Panc1 (cell line): ENCODE results near the gene ATXN7L2. TPM values are rescaled to one million over a fixed set of nuclear protein-coding genes. Genes with fewer than 3 reads are reported as not detected.

ENCODE experiments used
- ATAC-seq: fragments of 200-7000 bp; cut with Tn5 transposase; 2 replicates; pipeline ENCODE4 v1.9.1; 2020; ENCODE audit warnings: mild to moderate bottlenecking, moderate library complexity
- BruUV-seq: library from RNA; stranded (reverse); fragments of 400-500 nt; replicated peaks from 2 replicates; lab custom pipeline; 2021; lab: Mats Ljungman, UMichigan
- CTCF ChIA-PET: fragments of 300-600 bp; sonication (Branson Sonifier 250); formaldehyde crosslinking; loops from one replicate; lab custom pipeline; 2022; ENCODE audit warnings: antibody characterized with exemption; lab: Charles Lee
- POLR2A ChIA-PET: fragments of 300-600 bp; sonication (Branson Sonifier 250); formaldehyde crosslinking; loops from one replicate; lab custom pipeline; 2022; ENCODE audit warnings: antibody characterized with exemption; lab: Charles Lee
- DNase-seq: peaks from one replicate; pipeline ENCODE4 v3.0.0-alpha.2; 2010; ENCODE audit warnings: low read depth, low spot score
- H3K27ac ChIP-seq: 2 replicates; pipeline ENCODE4 v1.5.1; 2011; ENCODE audit warnings: mild to moderate bottlenecking, low read length, inconsistent platforms
- H3K27me3 ChIP-seq: fragments of 200-500 bp; sonication (Bioruptor generic); 2 replicates; pipeline ENCODE4 v1.6.0; 2014; ENCODE audit warnings: low read length, inconsistent platforms; ENCODE audit not compliant: control insufficient read depth, insufficient read depth
- H3K36me3 ChIP-seq: fragments of 200-500 bp; sonication (Bioruptor generic); 2 replicates; pipeline ENCODE4 v1.5.1; 2014; ENCODE audit warnings: inconsistent platforms, mild to moderate bottlenecking, low read length, moderate library complexity; ENCODE audit not compliant: control insufficient read depth, insufficient read depth
- H3K4me1 ChIP-seq: 2 replicates; pipeline ENCODE4 v1.5.1; 2011; ENCODE audit warnings: inconsistent platforms, mild to moderate bottlenecking, low read length, moderate library complexity; ENCODE audit not compliant: control insufficient read depth, insufficient read depth
- H3K4me3 ChIP-seq, 2 experiments: 2 replicates each; pipeline ENCODE4 v1.5.1; 2011 to 2012; ENCODE audit warnings: low read depth in 2 of 2, low read length in 2 of 2, mild to moderate bottlenecking in 2 of 2, inconsistent platforms in 1 of 2, moderate library complexity in 1 of 2
- H3K9me3 ChIP-seq: fragments of 200-500 bp; sonication (Bioruptor generic); 2 replicates; pipeline ENCODE4 v1.5.1; 2014; ENCODE audit warnings: low read depth, mild to moderate bottlenecking, inconsistent platforms, low read length, moderate library complexity; ENCODE audit not compliant: control insufficient read depth, insufficient read depth
- POLR2AphosphoS5 ChIP-seq: IDR thresholded peaks from 2 replicates; pipeline ENCODE4 v1.6.1; 2012; ENCODE audit warnings: mild to moderate bottlenecking, low read depth, low read length, moderate library complexity
- REST ChIP-seq, 2 experiments: IDR thresholded peaks; 2 replicates each; pipeline ENCODE4 v1.6.1; 2011 to 2012; ENCODE audit warnings: low read depth in 2 of 2, control low read depth in 1 of 2, low read length in 1 of 2, mild to moderate bottlenecking in 1 of 2, moderate library complexity in 1 of 2; ENCODE audit not compliant: insufficient read depth in 1 of 2
- SIN3A ChIP-seq: IDR thresholded peaks from 2 replicates; pipeline ENCODE4 v1.6.1; 2012; ENCODE audit warnings: low read depth, mild to moderate bottlenecking, low read length, moderate library complexity, borderline replicate concordance; ENCODE audit not compliant: insufficient read depth
- TCF7L2 ChIP-seq: IDR thresholded peaks from 2 replicates; pipeline ENCODE4 v1.6.1; 2011; ENCODE audit warnings: mild to moderate bottlenecking, low read depth, low read length, inconsistent platforms
- in situ Hi-C: cut with HindIII; loops from 2 replicates; pipeline ENCODE4 v1.10.0; 2016; ENCODE audit warnings: low sequenced_read_pairs, low pct_unique_long_range_greater_than_20kb
- intact Hi-C: fragments of 100-400 bp; cut with micrococcal nuclease; formaldehyde crosslinking; loops from one replicate; pipeline ENCODE4 v1.10.0; 2022; ENCODE audit not compliant: unreplicated experiment
- total RNA-seq: library from RNA; stranded (reverse); gene quantifications from one replicate; pipeline ENCODE4 v1.2.1, GENCODE V29; 2021; ENCODE audit not compliant: unreplicated experiment
- TF ChIP-seq, protein P1 (sequence below): fragments of 450-650 bp; IDR thresholded peaks from 2 replicates; pipeline ENCODE4 v1.5.1; 2017; ENCODE audit warnings: mild to moderate bottlenecking

ATXN7L2 gene
- total RNA-seq, 1 experiment from 2014 or later = 4.9 TPM

DNA sequence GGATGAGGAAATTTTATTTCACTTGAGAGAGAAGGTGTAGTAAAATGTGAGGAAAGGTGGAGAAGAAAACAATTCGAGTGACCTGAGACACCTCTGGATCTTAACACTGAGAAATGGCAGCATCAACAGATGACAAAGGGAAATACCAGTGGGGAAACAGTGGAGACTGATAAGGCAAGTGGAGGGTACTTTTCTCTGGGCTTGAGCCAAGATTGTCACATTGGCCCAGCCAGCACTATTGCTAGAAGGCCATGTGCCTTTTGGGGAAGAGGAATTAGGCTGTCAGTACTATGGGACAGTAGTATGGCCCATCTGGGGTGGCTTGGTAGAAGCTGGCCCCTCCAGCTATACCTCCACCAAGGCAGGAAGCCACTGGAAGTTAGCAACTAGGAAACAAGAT, 9.0 kb upstream of the ATXN7L2 start:
- CTCF ChIA-PET = no interaction called here
- in situ Hi-C loops = no loop called here
- no peak for TF ChIP-seq REST (IDR thresholded peaks at IDR 0.05; ENCODE audit: insufficient read depth in 1 of 2, low read depth in 2 of 2, low read length in 1 of 2)

DNA sequence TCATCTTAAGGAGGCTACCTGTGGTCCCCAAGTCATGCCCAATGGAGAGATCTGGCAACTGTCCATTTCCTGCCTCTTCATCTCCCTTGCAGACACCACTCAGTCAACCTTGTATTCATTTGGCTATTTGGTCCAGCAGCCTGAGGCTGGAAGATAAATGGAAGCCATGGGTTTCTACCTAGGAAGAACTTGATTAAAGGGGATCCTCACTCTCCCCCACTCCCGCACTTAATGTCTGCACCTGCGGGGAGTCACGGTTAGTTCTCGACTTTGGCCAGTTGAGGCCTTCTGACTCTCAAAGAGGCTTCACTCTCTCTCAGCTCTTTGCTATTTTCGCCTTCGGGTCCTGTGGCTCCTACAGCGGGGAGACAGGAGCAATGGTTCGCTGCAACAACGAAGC, 8.4 kb upstream of the ATXN7L2 start:
- in situ Hi-C loops (no loop called here), intact Hi-C loops (no loop called here)
- Histone ChIP-seq H3K27me3 (peaks cover 3% of the 10 kb centered on the region; the same call in 1 of the 2 replicates), H3K36me3 (no peaks in the 10 kb centered on the region), H3K4me1 (no peaks in the 10 kb centered on the region), H3K4me3 (no peak overlapping the region), H3K9me3 (no peaks in the 10 kb centered on the region), H3K27ac (no peak overlapping the region)
- ATAC-seq = no peak
- POLR2A ChIA-PET = no interaction called here
- CTCF ChIA-PET = no interaction called here
- no TSS peak for BruUV-seq
- DNase-seq = no peak
- TF ChIP-seq, protein P1, sequence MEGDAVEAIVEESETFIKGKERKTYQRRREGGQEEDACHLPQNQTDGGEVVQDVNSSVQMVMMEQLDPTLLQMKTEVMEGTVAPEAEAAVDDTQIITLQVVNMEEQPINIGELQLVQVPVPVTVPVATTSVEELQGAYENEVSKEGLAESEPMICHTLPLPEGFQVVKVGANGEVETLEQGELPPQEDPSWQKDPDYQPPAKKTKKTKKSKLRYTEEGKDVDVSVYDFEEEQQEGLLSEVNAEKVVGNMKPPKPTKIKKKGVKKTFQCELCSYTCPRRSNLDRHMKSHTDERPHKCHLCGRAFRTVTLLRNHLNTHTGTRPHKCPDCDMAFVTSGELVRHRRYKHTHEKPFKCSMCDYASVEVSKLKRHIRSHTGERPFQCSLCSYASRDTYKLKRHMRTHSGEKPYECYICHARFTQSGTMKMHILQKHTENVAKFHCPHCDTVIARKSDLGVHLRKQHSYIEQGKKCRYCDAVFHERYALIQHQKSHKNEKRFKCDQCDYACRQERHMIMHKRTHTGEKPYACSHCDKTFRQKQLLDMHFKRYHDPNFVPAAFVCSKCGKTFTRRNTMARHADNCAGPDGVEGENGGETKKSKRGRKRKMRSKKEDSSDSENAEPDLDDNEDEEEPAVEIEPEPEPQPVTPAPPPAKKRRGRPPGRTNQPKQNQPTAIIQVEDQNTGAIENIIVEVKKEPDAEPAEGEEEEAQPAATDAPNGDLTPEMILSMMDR = no peak
- TF ChIP-seq SIN3A = no peak
- TF ChIP-seq REST (IDR thresholded peaks at IDR 0.05; ENCODE audit: insufficient read depth in 1 of 2, low read depth in 2 of 2, low read length in 1 of 2) = no peak
- no peak for TF ChIP-seq POLR2AphosphoS5
- TF ChIP-seq TCF7L2 = no peak

More for the DNA sequence above, 9.0 kb upstream of the ATXN7L2 start:
- DNase-seq (no peak), ATAC-seq (no peak)
- intact Hi-C loops = no loop called here
- POLR2A ChIA-PET = no interaction called here
- no peak overlapping the region for H3K27ac ChIP-seq
- H3K4me3 ChIP-seq = no peak overlapping the region
- no TSS peak for BruUV-seq
- no peaks in the 10 kb centered on the region for H3K9me3 ChIP-seq
- H3K27me3 ChIP-seq = peaks cover 3% of the 10 kb centered on the region; the same call in 1 of the 2 replicates
- H3K36me3 ChIP-seq = no peaks in the 10 kb centered on the region
- no peaks in the 10 kb centered on the region for H3K4me1 ChIP-seq
